HG02840 (cell line): Measurements from ENCODE around the gene SPC25.
"Not testable (repeated sequence)": the region's sequence is repeated elsewhere in the genome, so short reads cannot be mapped to it uniquely, and the experiment has no call there.

Experiments
- ATAC-seq: cut with Tn5 transposase; IDR thresholded peaks from one replicate; pipeline ENCODE4 v1.9.1; 2021; ENCODE audit warnings: mild to moderate bottlenecking, moderate library complexity, moderate number of reproducible peaks; ENCODE audit not compliant: unreplicated experiment, low FRiP score

Gene SPC25, protein sequence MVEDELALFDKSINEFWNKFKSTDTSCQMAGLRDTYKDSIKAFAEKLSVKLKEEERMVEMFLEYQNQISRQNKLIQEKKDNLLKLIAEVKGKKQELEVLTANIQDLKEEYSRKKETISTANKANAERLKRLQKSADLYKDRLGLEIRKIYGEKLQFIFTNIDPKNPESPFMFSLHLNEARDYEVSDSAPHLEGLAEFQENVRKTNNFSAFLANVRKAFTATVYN

DNA sequence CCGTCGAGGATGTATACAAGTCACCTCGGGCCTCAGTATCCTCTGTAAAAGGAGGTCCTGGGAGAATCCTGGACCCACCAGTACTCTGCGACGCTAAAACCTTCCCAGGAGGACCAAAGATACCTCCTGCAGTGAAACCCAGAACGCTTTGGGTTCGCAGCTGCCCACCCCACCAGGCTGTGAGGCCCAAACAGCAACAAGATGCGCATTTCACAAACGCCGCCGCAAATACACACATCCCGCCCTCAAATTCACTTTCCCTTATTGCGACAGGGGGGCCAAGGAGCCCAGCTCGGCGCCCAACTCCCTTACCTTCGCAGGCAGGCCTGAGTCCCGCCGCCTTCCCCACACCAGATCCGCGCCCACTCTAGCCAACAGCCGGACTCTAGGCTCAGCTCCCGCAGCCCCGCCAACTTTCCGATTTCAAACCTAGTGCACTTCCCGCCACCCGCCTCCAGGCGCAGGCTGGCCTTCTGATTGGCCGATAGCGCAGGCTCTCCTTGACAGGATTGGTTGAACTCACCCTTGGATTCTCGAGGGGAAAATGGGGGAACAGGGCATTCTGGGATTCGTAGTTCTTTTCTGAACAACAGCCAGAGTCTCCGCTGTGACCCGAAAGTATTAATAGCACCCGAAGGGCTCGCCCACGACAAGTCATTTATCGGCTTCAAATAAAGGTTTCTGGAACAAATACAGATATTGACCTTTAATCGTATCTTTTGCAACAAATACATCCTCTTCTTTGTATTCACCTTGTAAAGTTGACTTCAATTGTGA, at the start of gene SPC25:
TSS of gene SPC25 (minus strand) at position 425 of the 777 bp plus-strand sequence. CDS start 911 bp downstream, outside the sequence.
- ATAC-seq = peak; percentile 100

DNA sequence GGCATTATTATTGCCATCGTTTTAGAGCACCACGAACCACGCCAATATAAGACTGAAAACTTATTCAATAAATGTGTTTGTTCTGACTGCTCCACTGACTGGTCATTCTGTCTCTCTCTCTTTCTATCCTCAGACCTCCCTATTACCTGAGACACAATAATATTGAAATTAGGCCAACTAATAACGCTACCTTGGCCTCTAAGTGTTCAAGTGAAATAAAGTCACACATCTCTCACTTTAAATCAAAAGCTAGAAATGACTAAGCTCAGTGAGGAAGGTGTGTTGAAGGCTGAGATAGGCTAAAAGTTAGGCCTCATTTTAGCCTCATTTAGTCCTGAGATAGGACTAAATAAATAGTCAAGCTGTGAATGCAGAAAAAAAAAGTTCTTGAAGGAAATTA, 49.7 kb upstream of the SPC25 start:
- ATAC-seq = no peak

DNA sequence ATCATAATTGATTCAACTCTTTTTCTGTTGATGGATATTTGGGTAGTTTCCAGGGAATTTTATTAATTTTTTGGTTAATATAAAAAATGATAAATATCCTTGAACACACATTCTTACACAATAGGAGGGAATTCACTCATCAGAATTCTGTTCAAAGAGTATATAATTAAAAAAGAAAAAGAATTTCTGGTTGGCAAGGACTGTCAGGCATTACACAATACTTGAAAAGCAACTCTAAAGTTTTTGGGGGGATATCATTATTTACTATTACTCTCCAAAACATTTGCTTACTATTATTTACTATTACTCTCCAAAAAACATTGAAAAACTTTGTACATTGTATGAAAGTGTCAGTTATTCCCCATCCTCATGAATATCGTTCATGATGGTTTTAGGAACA, 48.8 kb upstream of the SPC25 start:
- ATAC-seq = no peak

DNA sequence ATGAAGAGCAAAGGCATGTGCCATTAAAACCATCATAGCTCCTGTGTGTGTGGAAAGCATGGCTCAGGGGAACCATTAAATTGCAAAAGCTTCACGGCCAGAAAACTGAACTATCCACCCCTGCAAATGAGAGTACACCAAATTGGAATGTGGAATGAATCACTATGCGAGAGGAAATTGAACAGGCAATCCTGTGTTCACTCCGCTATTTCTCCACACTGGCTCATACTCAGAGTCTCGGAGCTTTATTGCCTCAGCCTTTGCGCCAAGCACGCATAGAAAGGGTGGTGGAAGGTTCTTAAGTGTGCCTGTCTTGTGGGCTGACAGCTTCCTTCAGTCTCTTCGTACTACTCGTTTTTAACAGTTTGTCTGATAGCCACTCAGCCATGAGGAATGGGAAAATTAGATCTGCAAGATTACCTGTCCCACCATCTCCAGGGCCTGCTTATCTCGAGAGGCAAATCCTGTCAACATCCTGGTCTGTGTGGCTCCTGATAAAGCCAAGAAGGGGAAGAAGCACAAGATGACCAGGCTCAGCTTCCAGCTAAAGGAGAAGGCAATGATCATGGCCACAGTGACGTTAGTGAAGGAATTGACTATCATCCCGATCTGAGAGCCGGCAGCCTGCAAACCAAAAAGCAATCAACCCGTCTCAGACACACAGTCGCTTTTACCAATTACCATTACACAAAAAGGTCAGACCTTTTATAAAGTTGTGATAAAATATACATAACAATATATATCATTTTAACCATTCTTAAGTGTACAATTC, 45.8 kb upstream of the SPC25 start:
- ATAC-seq = no peak

DNA sequence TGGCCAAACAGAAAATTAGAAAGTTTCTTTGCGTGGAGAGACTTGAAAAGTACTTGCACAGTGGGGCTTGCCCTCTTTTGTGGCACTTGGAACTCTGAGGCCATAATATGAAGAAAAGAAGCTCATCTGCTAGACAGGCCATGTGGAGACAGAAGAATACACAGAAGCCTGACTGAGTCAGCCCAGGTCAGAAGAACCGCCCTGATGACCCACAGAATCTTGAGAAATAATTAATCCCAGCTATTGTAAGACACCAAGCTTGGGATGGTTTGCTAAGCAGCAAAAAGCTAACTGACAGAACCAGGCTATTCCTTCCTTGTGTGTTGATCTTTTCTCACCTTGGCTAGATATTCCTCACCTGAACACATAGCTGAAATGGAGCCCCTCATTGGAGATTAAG, 44.6 kb upstream of the SPC25 start:
- no peak for ATAC-seq

DNA sequence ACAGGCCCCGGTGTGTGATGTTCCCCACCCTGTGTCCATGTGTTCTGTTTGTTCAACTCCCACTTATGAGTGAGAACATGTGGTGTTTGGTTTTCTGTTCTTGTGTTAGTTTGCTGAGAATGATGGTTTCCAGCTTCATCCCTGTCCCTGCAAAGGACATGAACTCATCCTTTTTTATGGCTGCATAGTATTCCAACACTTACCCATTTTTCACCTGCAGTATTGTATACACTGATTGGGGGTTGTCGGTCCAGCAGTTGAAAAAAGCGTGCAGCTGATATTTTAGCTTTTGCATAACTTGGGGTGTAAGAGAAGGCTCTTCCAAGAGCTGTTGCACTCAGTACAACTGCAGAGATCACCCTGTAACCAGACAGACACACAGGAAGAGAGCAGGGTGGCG, 41.9 kb upstream of the SPC25 start:
- ATAC-seq = not testable (repeated sequence)

DNA sequence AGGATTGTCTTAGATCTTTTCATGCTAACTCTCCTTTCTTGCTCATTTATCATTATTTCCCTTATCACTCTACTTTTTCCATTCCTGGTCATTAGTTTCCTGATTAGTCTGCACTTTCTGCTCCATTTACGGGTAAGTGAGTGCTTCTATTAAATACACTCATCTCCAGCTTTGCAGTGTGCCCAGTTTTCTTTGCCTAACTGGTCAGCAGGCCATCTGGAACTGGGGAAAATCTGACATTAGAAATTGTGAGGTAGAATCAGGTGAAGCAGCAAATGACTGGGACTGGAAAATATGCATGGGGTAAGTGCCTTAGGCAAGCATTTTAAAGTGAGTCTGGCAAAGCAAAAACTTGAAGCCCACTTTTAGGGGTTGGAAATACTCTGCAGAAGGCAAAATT, 40.0 kb upstream of the SPC25 start:
- no peak for ATAC-seq

DNA sequence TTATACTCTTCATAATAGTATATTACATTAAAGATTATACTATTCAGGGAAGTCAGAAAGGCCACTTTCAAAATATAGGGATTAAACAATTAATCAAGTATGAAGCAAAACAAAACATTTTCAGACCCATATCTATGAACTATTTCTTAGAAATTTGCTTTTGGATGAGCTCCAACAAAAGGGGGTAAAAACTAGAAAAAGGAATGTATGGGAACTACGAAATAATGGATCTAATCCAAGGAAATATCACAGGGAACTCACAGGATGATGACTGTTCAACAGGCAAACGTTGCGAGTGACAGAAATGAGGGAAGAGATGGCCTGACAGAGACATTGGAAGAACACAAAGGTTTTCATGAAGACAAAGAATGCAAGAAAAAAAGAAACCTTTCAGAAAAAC, 38.8 kb upstream of the SPC25 start:
- ATAC-seq = no peak

DNA sequence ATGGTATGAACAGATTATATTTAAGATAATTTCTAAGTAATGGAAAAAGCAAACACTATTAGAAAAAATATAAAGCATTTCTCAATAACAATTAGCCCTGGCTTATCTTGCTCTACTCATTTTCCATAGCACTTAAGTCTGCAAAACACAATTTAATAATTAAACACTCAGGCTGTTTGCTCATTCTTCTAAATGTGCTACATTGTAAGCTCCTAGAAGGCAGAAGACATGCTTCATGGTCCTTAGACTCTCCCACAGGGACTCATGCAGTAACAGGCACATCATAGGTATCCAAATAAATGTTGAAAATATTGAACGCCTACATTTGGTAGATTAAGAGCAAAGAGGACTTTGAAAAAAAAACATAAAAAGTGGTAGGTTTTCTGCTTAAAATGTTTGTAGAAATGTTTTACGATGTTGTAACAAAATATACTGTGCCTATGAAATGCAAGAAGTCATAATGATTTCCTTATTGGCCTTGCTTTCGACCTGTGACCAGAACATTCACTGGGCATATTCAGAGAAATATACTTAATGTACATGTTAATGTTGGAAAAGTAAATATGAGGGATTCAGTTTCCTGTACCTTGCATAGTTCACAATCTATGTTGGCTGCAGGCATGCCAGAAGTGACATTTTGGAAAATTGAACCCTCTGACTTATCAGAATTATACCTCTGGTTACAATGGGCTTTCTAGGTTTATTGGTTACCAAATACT, 38.0 kb upstream of the SPC25 start:
- ATAC-seq = no peak

DNA sequence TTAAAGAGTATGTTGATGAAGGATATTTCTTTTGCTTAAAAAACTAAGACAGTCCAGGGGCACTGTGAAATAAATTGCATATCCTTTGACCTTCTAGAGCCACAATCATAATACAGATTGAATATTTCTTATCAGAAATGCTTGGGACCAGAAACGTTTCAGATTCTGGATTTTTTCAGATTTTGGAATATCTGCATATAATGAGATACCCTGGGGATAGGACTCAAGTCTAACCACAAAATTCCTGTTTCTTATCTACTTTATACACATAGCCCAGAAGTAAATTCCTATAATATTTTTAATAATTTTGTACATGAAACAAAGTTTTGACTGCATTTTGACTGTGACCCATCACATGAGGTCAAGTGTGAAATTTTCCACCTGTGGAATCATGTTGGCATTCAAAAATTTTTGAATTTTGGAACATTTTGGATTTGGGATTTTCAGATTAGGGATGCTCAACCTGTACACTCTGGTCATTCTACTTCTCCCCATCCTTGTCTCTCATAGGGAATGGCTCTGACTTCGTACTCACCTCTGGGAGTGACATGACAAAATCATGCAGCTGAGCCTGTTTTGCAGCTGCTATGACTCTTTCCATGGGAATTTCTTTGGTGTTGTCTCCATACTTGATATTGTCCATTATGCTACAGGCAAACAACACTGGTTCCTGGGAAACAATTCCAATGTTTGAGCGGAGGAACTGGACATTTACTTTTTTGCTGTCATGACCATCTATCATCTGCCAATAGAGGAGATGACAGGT, 36.6 kb upstream of the SPC25 start:
- ATAC-seq = no peak

DNA sequence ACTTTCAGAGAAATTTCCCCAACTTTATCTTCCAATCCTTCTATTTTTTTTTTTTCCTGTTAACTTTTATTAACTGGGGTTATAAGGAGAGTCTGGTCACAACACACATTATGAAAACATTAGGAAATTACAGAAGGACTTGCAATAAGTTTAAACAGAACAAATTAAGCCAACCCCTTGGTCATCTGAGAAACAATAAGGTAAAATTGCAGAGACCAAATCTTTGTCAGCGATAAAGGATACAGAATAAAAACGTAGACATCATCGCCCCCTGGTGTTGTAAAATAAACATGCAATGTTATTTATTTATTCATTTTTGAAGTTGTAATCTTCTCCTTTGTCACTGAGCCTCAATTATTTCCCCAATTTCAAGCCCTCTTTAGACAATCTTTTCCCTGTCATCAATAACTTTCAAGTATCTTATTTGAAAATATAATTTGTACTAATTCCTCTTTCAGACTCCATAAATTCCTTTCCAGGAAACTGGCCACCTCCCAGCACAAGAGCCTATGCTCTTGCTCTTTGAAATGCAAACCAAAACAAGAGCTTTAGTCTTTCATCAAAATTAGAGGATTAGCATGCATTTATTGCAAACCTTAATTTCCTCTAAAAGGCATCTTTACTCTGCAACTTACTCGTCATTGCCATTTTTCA, 30.4 kb upstream of the SPC25 start:
- no peak for ATAC-seq

DNA sequence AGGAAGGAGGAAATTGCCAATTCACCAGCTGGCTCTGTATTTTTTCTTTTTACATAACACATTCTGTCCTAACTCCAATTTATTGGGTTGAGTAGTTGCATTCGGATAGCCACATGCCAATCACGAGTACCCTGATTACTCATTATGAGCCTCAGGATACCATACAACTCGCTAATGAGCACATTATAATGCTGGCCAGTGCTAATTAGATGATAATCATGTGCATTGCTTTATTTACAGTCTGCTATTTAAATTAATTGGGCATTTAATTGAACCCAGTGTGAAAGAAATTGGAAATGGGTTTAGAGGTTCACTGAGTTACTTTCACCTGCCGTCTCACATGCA, 26.1 kb upstream of the SPC25 start:
- ATAC-seq = no peak

DNA sequence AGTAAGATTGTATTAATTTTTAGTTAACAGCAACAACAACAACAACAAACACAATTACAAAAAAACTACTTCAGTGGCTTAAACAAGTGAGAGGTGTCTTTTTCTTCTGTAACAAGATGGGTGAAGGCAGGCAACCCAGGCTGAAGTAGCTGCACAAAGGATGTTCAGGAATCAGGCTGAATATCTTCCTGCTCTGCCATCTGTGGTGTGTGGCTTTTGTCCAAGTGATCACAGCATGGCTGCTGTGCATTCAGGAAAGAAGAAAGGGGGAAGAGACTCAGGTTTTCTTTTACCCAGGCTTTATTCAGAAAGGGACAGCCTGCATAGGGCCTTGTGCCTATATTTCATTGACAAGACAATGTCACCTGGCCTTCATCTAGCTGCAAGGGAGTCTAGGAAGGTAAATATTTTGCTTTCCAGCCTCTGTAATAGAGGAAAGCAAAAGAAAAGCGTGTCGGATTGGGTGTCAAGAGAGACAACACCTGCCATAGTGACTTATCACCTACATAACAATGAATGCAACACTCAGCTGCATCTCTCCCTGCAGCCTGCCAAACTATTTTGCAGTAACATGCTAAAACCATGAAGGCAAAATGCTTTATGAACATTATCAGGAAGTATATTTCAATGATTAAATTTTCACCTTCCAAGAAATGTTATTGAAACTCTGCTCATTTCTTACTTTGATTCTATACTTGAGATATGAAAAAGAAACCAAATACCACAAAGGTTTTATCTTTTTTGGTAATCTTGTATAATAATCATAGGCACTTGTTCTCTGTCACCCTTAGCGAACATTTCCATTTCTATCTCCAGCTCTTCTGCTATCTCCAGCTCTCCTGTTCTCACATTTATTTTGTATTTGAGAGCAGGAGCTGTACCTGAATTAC, 25.5 kb upstream of the SPC25 start:
- ATAC-seq = no peak

DNA sequence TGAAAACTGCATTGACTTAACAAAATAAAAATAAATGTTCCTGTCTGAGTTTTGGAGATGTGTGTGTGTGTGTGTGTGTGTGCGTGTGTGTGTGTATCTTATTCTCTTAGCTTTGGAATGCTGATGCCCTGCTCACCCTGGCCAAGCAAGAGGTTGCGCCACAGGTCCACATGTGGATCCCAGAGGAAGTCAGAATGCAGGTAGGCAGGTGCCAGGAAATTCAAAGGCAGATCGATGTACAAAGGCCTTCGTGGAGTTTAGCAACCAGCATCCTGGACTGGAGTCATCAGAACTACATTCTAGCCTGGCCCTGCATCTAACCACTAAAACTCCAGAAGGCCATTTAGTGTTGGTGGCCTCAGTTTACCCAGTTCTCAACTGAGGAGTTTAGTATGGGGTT, 23.3 kb upstream of the SPC25 start:
- no peak for ATAC-seq

DNA sequence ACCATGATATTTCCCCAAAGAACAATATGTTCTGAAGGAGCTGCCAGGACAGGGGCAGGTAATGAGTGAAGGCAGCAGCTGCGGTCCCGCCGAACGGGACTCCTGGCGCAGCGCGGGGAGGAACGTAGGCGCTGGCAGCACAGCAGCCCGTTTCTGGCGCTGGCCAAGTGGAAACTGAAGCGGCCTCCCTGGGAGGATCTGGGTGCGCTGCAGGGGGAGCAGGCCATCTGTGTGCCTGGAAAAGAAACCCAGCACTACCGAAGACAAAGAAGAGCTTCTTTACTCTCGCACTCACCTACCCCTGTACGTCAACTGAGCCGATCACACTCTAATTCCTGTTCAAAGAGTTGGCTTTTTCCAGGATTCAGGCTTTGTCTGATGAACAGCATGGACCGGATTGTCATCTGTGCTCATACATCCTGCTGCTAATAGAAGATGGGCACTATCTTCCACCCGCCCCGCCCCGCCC, 22.7 kb upstream of the SPC25 start:
- no peak for ATAC-seq

DNA sequence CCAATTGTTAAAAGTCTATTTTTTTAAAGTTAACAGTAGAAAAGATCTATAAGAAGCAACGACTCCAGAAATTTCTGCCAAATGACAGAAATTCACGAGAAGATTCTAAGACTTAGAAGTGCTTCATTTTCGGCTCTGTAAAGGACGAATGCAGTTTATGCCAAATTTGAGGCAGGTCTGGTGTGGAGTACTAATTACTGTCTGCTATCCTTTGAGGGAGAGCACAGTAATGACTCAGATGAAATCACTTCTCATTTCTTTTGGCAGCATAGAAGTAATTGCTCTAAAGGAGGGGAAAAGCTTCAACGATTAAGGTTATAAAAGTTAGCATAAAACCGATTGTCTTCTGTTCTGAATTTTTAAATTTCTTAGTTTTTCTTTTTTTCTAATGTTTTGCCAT, 22.2 kb upstream of the SPC25 start:
- no peak for ATAC-seq

DNA sequence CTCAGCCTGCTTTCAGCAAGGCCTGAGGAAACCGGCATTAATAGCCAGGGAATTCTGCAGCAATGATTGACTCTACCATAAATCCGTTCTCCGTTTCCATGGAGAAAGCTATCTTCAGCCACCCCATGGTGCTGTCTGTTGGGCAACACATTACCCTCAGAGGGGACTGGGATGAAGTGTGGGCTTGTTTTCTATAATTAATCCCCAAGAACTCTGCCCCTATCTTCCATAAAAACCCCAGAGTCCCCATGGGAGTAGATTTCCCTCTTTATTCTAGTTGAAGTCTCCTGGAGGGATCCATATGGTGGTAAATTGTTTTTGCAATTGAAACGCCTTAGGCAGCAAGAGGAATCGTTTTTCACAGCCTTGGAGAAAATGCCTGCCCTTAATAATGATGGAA, 20.1 kb upstream of the SPC25 start:
- no peak for ATAC-seq

DNA sequence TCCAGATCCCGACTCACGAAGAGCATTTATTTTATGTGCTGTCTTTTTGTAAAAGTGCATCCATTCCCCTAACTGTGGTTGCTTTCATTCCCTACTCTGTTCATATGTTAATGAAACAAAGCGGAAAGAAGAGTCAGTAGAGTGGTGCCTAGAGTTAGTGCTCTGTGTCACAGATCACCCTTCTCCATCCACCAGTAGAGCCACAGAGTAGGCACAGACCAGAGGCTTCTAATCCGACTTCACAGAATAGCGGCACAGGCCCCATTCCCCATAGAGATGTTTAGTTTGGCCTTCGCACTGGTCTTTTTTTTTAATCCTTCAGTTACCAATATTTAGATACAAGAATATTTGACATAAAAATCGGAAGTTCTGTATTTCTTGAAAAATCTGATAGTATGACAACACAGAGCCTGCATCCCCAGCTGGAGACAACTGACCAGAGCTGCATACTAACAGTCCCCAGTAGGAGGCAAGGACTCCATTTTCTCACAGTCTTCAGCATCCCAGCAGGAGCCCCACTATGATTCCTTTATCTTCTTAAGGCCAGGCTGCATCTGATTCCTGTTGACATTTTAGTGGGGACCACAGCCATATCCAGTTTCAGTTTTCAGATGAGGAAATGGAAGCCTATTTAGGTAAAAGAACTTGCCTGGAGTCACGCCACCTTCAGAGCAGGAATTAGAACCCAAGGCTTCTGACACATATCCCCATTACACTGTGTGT, 17.9 kb upstream of the SPC25 start:
- ATAC-seq = no peak
